DOHH2 (cell line): ENCODE measurements around the gene QKI.

ENCODE experiments used
- EZH2phosphoT487 ChIP-seq: fragments of 200-600 bp; sonication (generic); IDR thresholded peaks from 2 replicates; pipeline ENCODE4 v1.6.1; 2017; ENCODE audit warnings: borderline replicate concordance, mild to moderate bottlenecking, antibody characterized with exemption, low read length, moderate library complexity, mixed read lengths
- TF ChIP-seq, protein P1 (sequence below): fragments of 200-600 bp; sonication (generic); IDR thresholded peaks from one replicate; pipeline ENCODE4 v1.5.1; 2014; ENCODE audit warnings: antibody characterized with exemption, mild to moderate bottlenecking, low read depth, low read length; ENCODE audit not compliant: poor library complexity, severe bottlenecking

DNA sequence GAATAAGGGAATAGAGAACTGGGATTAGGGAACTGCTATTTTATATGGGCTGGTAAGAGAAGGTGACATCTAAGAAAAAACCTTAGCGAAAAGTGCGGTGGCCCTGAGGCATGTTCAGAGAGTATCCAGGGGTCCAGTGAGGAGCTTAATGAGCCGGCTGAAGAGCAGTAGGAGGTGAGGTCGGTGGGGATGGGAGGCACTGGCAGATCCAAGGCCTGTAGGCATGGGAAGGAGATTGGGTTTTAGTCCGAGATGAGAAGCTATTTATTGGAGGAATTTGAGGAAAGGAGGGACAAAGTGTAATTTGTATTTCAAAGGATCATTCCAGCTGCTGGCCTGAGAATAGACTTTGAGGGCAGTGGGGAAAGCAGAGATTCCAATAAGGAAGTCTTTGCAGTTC lies 123.8 kb downstream of the QKI start:
- TF ChIP-seq, protein P1, sequence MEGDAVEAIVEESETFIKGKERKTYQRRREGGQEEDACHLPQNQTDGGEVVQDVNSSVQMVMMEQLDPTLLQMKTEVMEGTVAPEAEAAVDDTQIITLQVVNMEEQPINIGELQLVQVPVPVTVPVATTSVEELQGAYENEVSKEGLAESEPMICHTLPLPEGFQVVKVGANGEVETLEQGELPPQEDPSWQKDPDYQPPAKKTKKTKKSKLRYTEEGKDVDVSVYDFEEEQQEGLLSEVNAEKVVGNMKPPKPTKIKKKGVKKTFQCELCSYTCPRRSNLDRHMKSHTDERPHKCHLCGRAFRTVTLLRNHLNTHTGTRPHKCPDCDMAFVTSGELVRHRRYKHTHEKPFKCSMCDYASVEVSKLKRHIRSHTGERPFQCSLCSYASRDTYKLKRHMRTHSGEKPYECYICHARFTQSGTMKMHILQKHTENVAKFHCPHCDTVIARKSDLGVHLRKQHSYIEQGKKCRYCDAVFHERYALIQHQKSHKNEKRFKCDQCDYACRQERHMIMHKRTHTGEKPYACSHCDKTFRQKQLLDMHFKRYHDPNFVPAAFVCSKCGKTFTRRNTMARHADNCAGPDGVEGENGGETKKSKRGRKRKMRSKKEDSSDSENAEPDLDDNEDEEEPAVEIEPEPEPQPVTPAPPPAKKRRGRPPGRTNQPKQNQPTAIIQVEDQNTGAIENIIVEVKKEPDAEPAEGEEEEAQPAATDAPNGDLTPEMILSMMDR: no peak
- no peak for TF ChIP-seq EZH2phosphoT487
